HEK293 (cell line): Measurements from ENCODE around the gene CXXC5.
A peak's percentile ranks its signal among the peaks of the same experiment; 100 is the strongest.

Source experiments
- CTCF ChIA-PET: fragments of 350-600 bp; formaldehyde crosslinking; extraction: SDS; loops from one replicate; lab custom pipeline; 2021; ENCODE audit warnings: antibody characterized with exemption; lab: Yijun Ruan, JAX
- POLR2A ChIA-PET: fragments of 300-600 bp; formaldehyde crosslinking; extraction: SDS; loops from one replicate; lab custom pipeline; 2020; ENCODE audit warnings: antibody characterized with exemption, inconsistent platforms; lab: Yijun Ruan, JAX
- H3K27ac ChIP-seq: fragments of 200-500 bp; sonication (Bioruptor generic); 2 replicates; pipeline ENCODE4 v1.5.1; 2014; ENCODE audit warnings: low read depth, low read length, control low read depth, inconsistent platforms; ENCODE audit errors: extremely low read depth
- H3K36me3 ChIP-seq, 2 experiments: fragments of 200-500 bp in 1 of 2; sonication (Bioruptor generic) in 1 of 2; 1 replicate in 1 of 2; 2 replicates in 1 of 2; pipeline ENCODE4 v1.5.1; 2014 to 2017; ENCODE audit warnings: inconsistent platforms in 2 of 2, low read length in 2 of 2; ENCODE audit not compliant: control insufficient read depth in 2 of 2, insufficient read depth in 1 of 2
- H3K4me1 ChIP-seq: fragments of 200-500 bp; sonication (Bioruptor generic); 2 replicates; pipeline ENCODE4 v1.5.1; 2014; ENCODE audit warnings: mild to moderate bottlenecking, low read length, inconsistent platforms; ENCODE audit not compliant: control insufficient read depth, insufficient read depth
- H3K4me3 ChIP-seq: 2 replicates; pipeline ENCODE4 v1.5.1; 2011; ENCODE audit warnings: low read depth, mild to moderate bottlenecking, control low read depth, low read length, moderate library complexity
- H3K9me3 ChIP-seq: fragments of 200-500 bp; sonication (Bioruptor generic); 2 replicates; pipeline ENCODE4 v1.5.1; 2014; ENCODE audit warnings: low read depth, low read length, inconsistent platforms; ENCODE audit not compliant: control insufficient read depth, insufficient read depth
- GLIS1 ChIP-seq: fragments of 450-650 bp; formaldehyde crosslinking; IDR thresholded peaks from 2 replicates; pipeline ENCODE4 v1.5.1; 2016; ENCODE audit warnings: missing biosample characterization, missing genetic modification characterization
- KLF1 ChIP-seq: fragments of 450-650 bp; formaldehyde crosslinking; IDR thresholded peaks from 2 replicates; pipeline ENCODE4 v1.5.1; 2016; ENCODE audit warnings: missing biosample characterization, missing genetic modification characterization
- PRDM10 ChIP-seq: fragments of 450-650 bp; formaldehyde crosslinking; IDR thresholded peaks from 2 replicates; pipeline ENCODE4 v1.5.1; 2016; ENCODE audit warnings: missing biosample characterization, missing genetic modification characterization
- ZBTB48 ChIP-seq: fragments of 450-650 bp; formaldehyde crosslinking; IDR thresholded peaks from 2 replicates; pipeline ENCODE4 v1.5.1; 2016; ENCODE audit warnings: missing biosample characterization, missing genetic modification characterization
- ZFHX2 ChIP-seq: fragments of 450-650 bp; formaldehyde crosslinking; conservative IDR thresholded peaks from 2 replicates; pipeline ENCODE4 v1.5.1; 2016; ENCODE audit warnings: missing biosample characterization, missing genetic modification characterization
- ZFP37 ChIP-seq: fragments of 450-650 bp; formaldehyde crosslinking; IDR thresholded peaks from 2 replicates; pipeline ENCODE4 v1.5.1; 2016; ENCODE audit warnings: missing biosample characterization, missing genetic modification characterization
- ZFP69B ChIP-seq: fragments of 450-650 bp; formaldehyde crosslinking; IDR thresholded peaks from 2 replicates; pipeline ENCODE4 v1.5.1; 2016; ENCODE audit warnings: missing biosample characterization, missing genetic modification characterization
- ZIC2 ChIP-seq: fragments of 450-650 bp; formaldehyde crosslinking; IDR thresholded peaks from 2 replicates; pipeline ENCODE4 v1.5.1; 2016; ENCODE audit warnings: missing biosample characterization, missing genetic modification characterization
- ZNF146 ChIP-seq: fragments of 450-650 bp; formaldehyde crosslinking; IDR thresholded peaks from 2 replicates; pipeline ENCODE4 v1.5.1; 2016; ENCODE audit warnings: missing biosample characterization, missing genetic modification characterization
- ZNF2 ChIP-seq: fragments of 450-650 bp; formaldehyde crosslinking; IDR thresholded peaks from 2 replicates; pipeline ENCODE4 v1.5.1; 2016; ENCODE audit warnings: missing biosample characterization, missing genetic modification characterization
- ZNF366 ChIP-seq: fragments of 450-650 bp; formaldehyde crosslinking; conservative IDR thresholded peaks from 2 replicates; pipeline ENCODE4 v1.5.1; 2016; ENCODE audit warnings: missing biosample characterization, missing genetic modification characterization
- ZNF521 ChIP-seq: fragments of 450-650 bp; formaldehyde crosslinking; IDR thresholded peaks from 2 replicates; pipeline ENCODE4 v1.5.1; 2017; ENCODE audit warnings: missing biosample characterization, mild to moderate bottlenecking, missing genetic modification characterization
- ZNF571 ChIP-seq: fragments of 450-650 bp; formaldehyde crosslinking; IDR thresholded peaks from 2 replicates; pipeline ENCODE4 v1.5.0; 2017; ENCODE audit warnings: missing biosample characterization, missing genetic modification characterization
- ZNF621 ChIP-seq: fragments of 450-650 bp; formaldehyde crosslinking; IDR thresholded peaks from 2 replicates; pipeline ENCODE4 v1.5.1; 2017; ENCODE audit warnings: missing biosample characterization, missing genetic modification characterization
- ZNF623 ChIP-seq: fragments of 450-650 bp; formaldehyde crosslinking; IDR thresholded peaks from 2 replicates; pipeline ENCODE4 v1.5.1; 2016; ENCODE audit warnings: missing biosample characterization, missing genetic modification characterization
- TF ChIP-seq, protein P1 (sequence below): fragments of 450-650 bp; formaldehyde crosslinking; IDR thresholded peaks from 2 replicates; pipeline ENCODE4 v1.5.1; 2016; ENCODE audit warnings: missing biosample characterization, missing genetic modification characterization
- TF ChIP-seq, protein P2 (sequence below): fragments of 450-650 bp; formaldehyde crosslinking; IDR thresholded peaks from 2 replicates; pipeline ENCODE4 v1.5.1; 2016; ENCODE audit warnings: missing biosample characterization, missing genetic modification characterization
- TF ChIP-seq, protein P3 (sequence below): fragments of 450-650 bp; formaldehyde crosslinking; IDR thresholded peaks from 2 replicates; pipeline ENCODE4 v1.5.1; 2016; ENCODE audit warnings: missing biosample characterization, missing genetic modification characterization
- TF ChIP-seq, protein P4 (sequence below): fragments of 450-650 bp; formaldehyde crosslinking; IDR thresholded peaks from 2 replicates; pipeline ENCODE4 v1.5.1; 2016; ENCODE audit warnings: missing biosample characterization, missing genetic modification characterization

The CXXC5 gene

GRCh38 chr5:139690064-139690802 lies 42.1 kb downstream of the CXXC5 start:
- H3K36me3 ChIP-seq, result no peaks in the 10 kb centered on the region
- CTCF ChIA-PET, result interaction anchor here (0.6 to 7.7 kb wide), 6 partner anchors 20 to 170 kb away, joined by 3 to 74 read pairs (median 4); no protein-coding TSS in a partner anchor
- H3K27ac ChIP-seq, result no peak overlapping the region
- 0 out of 2 replicates have a peak, but pooled peaks have one; percentile 8 for TF ChIP-seq ZBTB48
- TF ChIP-seq, protein P1, sequence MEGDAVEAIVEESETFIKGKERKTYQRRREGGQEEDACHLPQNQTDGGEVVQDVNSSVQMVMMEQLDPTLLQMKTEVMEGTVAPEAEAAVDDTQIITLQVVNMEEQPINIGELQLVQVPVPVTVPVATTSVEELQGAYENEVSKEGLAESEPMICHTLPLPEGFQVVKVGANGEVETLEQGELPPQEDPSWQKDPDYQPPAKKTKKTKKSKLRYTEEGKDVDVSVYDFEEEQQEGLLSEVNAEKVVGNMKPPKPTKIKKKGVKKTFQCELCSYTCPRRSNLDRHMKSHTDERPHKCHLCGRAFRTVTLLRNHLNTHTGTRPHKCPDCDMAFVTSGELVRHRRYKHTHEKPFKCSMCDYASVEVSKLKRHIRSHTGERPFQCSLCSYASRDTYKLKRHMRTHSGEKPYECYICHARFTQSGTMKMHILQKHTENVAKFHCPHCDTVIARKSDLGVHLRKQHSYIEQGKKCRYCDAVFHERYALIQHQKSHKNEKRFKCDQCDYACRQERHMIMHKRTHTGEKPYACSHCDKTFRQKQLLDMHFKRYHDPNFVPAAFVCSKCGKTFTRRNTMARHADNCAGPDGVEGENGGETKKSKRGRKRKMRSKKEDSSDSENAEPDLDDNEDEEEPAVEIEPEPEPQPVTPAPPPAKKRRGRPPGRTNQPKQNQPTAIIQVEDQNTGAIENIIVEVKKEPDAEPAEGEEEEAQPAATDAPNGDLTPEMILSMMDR (tag by site-specific recombination), result 0 out of 2 replicates have a peak, but pooled peaks have one; percentile 14
- peak; percentile 56; the same call in 1 of the 2 replicates for TF ChIP-seq ZFHX2 (tag by site-specific recombination)
- no peak for TF ChIP-seq ZNF571 (tag by site-specific recombination)
- TF ChIP-seq ZNF2 (tag by site-specific recombination), result 0 out of 2 replicates have a peak, but pooled peaks have one; percentile 20
- TF ChIP-seq ZNF366 (tag by site-specific recombination), result 0 out of 2 replicates have a peak, but pooled peaks have one; percentile 14
- TF ChIP-seq ZIC2 (tag by site-specific recombination), result peak; percentile 89
- peak; percentile 45 for TF ChIP-seq KLF1 (tag by site-specific recombination)
- TF ChIP-seq, protein P2, sequence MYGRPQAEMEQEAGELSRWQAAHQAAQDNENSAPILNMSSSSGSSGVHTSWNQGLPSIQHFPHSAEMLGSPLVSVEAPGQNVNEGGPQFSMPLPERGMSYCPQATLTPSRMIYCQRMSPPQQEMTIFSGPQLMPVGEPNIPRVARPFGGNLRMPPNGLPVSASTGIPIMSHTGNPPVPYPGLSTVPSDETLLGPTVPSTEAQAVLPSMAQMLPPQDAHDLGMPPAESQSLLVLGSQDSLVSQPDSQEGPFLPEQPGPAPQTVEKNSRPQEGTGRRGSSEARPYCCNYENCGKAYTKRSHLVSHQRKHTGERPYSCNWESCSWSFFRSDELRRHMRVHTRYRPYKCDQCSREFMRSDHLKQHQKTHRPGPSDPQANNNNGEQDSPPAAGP, result no peak; the same call in 1 of the 2 replicates
- no peak for TF ChIP-seq ZNF521 (tag by site-specific recombination)
- peak; percentile 93 for TF ChIP-seq GLIS1 (tag by site-specific recombination)
- H3K4me1 ChIP-seq, result no peaks in the 10 kb centered on the region
- H3K9me3 ChIP-seq, result no peaks in the 10 kb centered on the region
- POLR2A ChIA-PET, result no interaction called here
- H3K4me3 ChIP-seq, result no peak overlapping the region

GRCh38 chr5:139690803-139691629 lies 42.9 kb downstream of the CXXC5 start:
- CTCF ChIA-PET, result interaction anchor here (0.7 to 7.7 kb wide), 4 partner anchors 19 to 75 kb away, joined by 4 to 74 read pairs (median 6); no protein-coding TSS in a partner anchor
- POLR2A ChIA-PET, result no interaction called here
- Histone ChIP-seq H3K4me3 (no peak overlapping the region), H3K4me1 (no peaks in the 10 kb centered on the region), H3K9me3 (no peaks in the 10 kb centered on the region), H3K27ac (no peak overlapping the region), H3K36me3 (no peaks in the 10 kb centered on the region)
- TF ChIP-seq ZNF146 (tag by site-specific recombination) (no peak), GLIS1 (tag by site-specific recombination) (0 out of 2 replicates have a peak, but pooled peaks have one; percentile 2)

- CTCF ChIA-PET, result interaction anchor here (1.0 to 7.7 kb wide), 3 partner anchors 19 to 74 kb away, joined by 3 to 74 read pairs (median 15); no protein-coding TSS in a partner anchor
- Histone ChIP-seq H3K4me1 (0 out of 2 replicates have a peak, but pooled peaks cover 3% of the 10 kb centered on the region), H3K4me3 (no peak overlapping the region), H3K36me3 (no peaks in the 10 kb centered on the region), H3K9me3 (no peaks in the 10 kb centered on the region), H3K27ac (no peak overlapping the region)
- POLR2A ChIA-PET, result no interaction called here
- TF ChIP-seq ZFP37 (tag by site-specific recombination) (no peak), ZNF623 (tag by site-specific recombination) (no peak), ZNF146 (tag by site-specific recombination) (no peak), PRDM10 (tag by site-specific recombination) (no peak), ZNF621 (tag by site-specific recombination) (no peak), ZFP69B (tag by site-specific recombination) (no peak)
- TF ChIP-seq, protein P3, sequence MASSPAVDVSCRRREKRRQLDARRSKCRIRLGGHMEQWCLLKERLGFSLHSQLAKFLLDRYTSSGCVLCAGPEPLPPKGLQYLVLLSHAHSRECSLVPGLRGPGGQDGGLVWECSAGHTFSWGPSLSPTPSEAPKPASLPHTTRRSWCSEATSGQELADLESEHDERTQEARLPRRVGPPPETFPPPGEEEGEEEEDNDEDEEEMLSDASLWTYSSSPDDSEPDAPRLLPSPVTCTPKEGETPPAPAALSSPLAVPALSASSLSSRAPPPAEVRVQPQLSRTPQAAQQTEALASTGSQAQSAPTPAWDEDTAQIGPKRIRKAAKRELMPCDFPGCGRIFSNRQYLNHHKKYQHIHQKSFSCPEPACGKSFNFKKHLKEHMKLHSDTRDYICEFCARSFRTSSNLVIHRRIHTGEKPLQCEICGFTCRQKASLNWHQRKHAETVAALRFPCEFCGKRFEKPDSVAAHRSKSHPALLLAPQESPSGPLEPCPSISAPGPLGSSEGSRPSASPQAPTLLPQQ, result no peak
- TF ChIP-seq, protein P4, sequence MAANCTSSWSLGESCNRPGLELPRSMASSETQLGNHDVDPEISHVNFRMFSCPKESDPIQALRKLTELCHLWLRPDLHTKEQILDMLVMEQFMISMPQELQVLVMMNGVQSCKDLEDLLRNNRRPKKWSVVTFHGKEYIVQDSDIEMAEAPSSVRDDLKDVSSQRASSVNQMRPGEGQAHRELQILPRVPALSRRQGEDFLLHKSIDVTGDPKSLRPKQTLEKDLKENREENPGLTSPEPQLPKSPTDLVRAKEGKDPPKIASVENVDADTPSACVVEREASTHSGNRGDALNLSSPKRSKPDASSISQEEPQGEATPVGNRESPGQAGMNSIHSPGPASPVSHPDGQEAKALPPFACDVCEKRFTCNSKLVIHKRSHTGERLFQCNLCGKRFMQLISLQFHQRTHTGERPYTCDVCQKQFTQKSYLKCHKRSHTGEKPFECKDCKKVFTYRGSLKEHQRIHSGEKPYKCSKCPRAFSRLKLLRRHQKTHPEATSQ (tag by site-specific recombination), result no peak
These were observed 44.0 kb downstream of the CXXC5 start for GRCh38 chr5:139692148-139692547.
